HG02885 (cell line): ENCODE data around the gene ADGRA1.

Experiments
- ATAC-seq: cut with Tn5 transposase; IDR thresholded peaks from one replicate; pipeline ENCODE4 v1.9.1; 2021; ENCODE audit warnings: mild to moderate bottlenecking; ENCODE audit not compliant: unreplicated experiment, poor library complexity

ADGRA1 gene

DNA sequence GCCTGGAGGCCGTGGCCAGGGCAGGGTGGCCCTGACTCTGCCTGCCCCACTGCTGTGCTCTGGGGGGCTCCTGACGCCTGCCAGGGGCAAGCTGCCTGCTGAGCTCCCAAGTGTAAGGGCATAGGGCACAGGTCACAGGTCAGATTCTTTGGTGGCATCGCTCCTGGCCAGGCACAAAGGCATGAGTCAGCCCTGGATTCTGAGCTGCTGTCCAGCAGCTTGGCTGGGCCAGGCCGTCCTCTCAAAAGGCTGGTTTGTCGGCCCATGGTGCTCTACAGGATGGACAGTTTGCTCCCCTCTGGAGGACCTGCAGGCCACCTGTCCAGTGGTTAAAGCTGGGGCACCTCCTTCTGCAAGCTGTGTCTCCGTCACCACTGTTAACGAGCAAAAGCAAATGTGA lies 2.9 kb downstream of the ADGRA1 start:
- ATAC-seq = no peak

DNA sequence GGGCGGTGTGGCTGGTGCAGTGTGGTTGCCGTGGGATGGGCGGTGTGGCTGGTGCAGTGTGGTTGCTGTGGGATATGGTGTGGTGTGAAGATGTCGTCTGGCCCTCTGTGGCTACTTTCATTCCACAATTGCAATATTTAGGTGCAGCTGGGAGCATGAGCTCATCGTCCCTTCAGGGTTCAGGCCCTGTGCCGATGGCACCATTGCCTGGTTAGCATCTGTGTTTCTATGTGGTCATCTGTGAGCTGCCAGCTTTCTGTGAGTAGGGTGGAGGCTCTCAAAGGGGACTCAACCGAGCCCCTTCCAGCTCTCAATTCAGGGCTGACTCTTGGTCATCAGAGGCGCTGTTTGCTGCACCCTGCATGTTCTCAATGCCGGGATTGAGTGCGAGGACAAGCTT lies 3.6 kb downstream of the ADGRA1 start:
- no peak for ATAC-seq

DNA sequence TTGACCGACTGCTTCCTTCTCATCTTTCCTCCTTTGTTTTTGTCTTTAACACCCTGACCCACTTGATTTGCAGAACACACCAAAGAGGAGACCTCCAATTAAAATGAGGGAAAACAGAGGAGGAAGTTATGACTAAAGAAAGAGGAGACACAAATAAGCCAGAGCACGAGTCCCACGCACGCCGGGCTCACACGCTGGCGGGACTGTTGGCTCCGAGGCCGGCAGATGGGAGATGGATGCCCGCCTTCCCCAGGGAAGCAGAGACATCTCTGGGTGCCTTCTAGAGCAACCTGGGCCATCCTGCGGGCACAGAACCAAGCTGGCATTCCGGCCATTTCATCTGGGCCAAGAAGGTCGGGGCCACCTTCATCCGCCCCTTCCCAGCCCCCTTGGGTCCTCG lies 5.6 kb downstream of the ADGRA1 start:
- ATAC-seq = no peak

DNA sequence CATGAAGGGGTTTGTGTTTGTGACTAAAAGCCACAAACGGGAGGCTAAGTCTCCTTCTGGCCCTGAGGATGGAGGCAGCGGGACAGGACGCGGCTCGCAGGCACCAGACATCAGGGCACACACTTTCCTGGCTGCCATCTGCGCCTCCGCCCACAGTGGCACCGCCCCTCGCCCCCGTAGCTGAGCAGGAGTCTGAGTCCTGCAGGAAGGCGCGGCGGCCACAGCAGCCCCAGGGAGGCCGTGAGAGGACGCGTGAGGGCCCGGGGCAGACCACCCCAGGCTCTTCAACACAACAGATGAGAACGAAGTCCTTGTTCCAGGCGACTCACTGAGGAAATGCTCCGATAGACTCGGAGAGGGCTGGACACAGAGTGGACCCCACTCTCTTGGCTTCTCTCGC lies 6.6 kb downstream of the ADGRA1 start:
- ATAC-seq = no peak

DNA sequence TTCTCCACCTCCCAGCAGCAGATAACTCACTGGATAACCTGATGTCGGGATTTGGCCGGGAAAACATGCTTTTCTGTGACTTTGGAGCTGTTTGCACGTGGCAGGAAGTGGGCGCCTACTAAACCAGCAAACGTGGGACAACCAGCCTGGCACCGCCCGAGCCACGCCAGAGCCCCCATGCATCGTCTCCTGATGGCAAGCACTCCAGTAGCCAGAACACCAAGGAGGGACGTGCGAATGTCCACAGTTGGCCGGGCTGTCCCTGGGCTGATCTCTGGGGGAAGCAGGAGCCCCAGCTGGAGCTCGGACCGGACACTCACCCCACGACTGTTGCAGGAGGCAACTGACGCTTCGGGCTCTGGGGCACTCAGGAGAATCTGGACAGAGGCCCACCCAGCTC lies 7.1 kb downstream of the ADGRA1 start:
- ATAC-seq = no peak

DNA sequence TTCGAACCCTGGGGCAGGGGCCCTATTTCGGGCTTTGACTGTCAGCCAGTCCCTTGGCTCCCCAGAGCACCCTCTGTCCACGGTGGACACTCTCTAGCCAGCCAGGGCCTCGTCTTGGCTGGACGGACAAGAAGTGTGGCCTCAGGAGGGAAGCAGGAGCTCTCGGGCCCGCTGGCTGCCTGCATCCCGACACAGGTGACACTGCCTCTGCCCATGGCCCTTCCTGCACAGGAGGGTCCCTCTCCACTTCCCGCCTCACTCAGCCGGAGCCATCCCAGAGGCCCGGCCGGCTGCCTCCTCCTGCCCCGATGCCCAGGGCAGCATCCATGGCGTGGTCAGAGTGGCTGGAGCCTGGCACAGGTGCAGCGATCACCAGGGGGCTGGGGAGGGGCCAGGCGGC lies 7.9 kb downstream of the ADGRA1 start:
- no peak for ATAC-seq

DNA sequence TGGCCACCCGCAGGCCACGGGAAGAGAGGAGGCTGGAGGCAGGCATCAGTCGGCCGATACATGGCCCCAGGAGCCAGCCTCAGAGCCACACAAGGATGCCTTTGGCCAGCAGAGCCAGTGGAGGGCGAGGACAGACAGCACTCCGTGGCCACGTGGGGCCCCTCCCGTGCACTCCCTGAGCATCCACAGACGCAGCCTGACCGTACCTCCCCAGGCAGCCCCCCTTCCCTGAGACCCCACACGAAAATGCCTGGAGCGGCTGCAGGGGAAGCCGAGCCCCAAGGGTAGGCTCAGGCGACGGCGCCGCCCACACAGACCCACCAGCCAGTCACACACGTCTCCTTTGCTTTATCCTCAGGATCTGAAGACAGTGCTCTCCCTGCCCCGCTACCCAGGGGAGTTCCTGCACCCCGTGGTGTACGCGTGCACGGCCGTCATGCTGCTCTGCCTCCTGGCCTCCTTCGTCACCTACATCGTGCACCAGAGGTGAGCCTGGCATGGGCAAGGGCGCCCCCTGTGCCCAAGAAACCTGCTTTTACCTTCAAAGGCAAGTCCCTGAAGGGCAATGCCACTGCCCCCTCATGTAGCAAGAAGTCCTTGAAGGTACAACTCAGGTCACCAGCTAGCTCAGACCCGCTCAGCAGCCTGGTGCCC lies 9.0 kb downstream of the ADGRA1 start:
- no peak for ATAC-seq

DNA sequence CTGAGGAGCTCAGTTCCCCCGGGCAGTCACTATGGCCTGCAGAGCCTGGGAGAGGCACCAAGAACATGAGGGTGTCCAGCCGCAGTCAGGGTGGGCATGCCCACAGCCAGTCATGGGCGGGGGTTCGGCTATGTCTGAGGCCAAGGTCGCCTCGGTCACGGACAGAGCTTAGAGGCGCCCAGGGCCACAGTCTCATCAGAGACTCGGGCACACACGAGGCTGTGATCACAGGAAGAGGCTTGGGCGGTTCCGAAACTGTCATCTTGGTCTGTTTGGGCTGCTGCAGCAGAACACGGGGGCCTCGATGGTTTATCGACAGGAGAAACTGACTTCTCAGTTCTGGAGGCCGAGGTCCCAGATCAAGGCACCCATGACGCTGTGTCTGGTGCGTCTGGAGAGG lies 9.7 kb downstream of the ADGRA1 start:
- no peak for ATAC-seq

DNA sequence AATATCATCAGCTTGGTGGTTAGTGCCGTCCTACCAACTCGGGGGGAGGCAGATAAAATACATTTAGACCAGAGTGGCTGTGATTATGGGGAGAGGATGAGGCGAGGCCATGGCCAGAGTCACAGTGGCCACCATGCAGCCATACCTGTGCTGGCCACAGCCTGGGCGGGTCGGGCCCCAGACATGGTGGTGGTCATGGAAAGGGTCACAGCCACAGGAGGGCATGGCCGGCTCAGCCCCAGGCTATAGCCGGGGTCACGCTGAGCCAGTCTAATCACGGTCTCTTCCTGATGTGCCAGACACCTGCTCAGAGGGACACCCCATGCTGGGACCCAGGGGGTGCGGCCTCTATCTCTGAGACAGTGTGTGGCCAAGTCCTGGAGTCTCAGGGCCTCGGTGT lies 10.2 kb downstream of the ADGRA1 start:
- no peak for ATAC-seq

DNA sequence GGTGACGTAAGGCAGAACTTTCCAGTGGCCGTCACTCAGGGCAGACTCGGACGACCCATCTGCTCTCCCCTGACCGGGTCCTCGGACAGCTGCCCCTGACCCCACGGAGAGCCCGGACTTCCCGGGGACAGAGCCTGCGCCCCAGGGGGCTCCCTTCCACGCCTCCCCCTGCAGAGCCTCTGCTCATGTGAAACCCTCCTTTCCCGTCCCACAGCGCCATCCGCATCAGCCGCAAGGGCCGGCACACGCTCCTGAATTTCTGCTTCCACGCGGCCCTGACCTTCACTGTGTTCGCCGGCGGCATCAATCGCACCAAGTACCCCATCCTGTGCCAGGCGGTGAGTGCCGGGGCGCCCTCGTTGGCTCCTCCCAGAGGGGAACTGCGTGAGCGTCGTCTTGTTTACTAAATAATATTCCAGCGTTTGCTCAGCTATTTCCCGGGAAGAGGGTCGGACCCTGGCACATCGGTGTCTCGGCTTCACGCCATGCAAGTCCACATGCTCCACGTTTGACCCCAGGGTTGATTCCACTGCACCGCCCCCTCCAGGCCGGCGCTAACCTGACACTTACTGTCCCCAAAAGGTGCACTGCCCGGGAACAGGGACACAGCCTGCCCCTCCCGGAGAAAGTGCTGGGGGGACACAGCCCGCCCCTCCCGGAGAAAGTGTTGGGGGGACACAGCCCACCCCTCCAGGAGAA lies 10.9 kb downstream of the ADGRA1 start:
- no peak for ATAC-seq

DNA sequence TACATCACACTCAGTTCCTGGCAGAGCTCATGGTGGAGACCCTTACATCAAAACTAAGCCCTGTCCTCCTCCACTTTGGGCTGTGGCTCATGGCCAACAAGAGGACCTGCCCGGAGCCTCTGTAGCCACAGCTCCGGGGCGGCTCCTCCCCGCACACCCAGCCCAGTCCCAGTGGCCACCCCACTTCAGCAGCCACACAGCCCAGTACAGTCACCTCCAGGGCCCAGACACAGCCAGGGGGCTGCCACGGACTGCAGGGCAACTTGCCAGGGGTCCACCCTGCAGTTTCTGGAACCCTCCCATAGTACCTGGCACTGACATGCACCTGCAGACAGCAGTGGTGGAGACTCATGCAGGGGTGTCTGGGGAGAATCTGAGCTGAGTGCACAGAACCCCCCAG lies 11.8 kb downstream of the ADGRA1 start:
- ATAC-seq = no peak

DNA sequence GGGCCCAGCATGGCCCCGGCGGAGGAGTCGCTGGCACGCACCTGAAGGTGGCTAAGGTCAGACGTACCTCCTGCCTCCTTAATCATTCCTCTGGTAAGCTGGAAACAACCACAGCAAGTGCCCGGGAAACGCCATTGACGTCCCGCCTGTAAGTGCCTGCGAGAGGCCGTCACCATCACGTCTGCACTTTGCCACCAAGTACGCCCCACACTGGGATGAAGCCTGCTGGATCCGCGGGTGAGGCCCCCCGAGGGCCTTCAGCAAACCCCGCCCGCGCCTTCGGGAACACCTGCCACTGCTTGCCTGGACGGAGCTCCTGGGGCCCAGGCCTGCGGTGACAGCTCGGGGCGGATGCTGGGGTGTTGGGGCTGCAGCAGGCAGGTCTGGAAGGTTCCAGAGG lies 12.5 kb downstream of the ADGRA1 start:
- ATAC-seq = no peak

DNA sequence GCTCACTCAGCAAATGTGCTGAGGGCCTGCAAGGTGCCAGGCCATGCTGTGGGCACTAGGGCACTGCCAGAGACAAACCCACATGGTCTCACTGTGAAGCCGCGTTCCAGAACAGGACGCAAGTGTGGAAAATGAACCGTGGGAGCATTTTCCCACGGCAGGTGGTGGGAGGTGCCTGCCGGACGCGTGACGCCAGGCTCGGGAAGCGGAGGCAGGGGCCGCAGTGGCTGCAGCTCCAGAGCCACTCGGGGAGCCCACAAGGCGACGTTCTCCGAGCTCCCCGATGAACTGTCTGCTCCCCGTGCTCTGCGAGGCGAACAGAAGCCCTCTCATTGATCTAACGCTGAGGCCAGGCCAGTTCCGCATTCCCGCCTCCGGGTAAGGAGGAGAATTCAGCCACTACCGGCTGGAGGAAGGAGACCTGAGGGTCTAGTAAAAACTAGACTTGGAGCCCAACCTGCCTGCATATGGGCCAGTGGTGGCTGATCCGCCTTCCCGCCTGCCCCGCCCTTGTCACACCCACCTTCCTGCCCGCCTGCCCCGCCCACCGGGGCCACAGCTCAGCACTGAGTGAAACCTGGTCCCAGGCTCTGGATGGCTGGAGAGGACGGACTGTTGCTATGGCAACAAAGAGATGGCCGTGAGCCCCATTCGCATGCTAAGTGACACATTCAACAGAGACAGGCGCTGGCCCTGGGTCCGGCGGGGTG lies 13.1 kb downstream of the ADGRA1 start:
- no peak for ATAC-seq

DNA sequence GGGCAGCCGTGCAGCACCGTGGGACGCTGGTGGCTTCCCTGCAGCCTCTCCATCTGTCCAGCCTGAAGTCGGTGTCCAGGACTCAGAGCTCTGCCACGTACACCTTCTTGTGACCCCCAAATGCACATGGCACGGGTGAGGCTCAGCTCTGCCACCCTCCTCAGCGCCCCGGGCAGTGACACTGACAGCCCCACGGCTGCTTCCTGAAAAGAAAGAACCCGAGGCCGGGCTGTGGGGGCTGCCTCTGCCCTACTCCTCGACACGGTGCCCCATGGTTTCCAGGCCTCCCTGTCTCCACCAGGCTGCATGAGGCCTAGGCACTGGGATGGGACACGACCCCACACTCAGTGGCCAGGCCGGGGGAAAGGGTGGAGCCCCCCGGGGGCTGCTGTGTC lies 13.7 kb downstream of the ADGRA1 start:
- ATAC-seq = no peak

DNA sequence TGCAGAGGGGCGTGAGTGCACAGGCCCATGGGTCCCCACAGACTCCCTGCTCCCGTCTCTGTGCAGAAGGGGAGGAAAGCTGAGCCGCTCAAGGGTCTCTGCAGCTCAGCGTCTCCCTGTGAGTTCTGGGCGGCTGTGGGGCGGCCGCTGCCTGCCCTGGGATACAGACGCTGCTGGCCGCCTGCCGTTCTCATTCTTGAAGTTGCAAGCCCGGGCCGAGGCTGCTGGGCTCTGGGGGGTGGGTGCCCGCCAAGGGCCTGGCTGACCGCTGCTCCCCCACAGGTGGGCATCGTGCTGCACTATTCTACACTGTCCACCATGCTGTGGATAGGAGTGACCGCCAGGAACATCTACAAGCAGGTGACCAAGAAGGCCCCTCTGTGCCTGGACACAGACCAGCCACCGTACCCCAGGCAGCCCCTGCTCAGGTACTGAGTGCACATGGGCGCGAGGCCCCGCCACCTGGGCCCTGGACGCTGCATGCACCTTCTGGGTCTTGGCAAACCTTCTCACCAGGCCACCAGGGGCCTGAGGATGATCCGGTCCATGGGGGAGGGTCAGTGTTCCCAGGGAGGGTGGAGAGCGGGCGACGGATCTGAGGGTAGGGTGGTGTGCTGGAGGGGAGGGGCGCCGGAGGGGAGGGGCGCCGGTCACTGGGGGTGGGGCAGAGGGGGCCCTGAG lies 14.8 kb downstream of the ADGRA1 start:
- ATAC-seq = no peak

DNA sequence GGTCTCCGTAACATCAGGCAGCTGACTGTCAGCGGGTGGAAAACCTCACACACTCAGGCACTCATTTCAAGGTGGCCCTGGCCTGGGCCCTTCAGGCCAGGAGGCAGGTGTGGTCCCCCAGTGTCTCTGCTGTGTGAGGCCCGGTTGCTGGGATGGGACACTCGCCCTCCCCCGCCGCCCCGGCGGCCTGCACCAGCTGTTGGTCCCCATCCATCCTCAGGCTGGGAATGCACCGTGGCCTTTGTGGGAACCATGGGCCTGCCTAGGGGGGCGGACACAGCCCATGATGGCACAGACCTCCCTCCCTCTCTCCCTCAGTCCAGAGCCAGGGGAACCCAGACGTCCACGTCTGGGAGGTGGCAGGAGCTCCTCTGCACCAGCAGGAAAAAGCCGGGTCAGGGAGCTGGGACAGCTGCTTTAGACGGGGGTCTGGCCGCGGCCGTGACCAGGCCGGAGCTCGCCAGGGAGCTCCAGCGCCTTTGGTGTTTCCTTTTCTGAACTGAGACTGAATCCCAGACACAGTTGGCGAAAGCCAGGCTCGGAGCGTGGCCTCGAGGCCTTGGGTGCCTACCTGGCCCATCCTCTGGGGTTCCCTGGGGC lies 15.7 kb downstream of the ADGRA1 start:
- no peak for ATAC-seq

DNA sequence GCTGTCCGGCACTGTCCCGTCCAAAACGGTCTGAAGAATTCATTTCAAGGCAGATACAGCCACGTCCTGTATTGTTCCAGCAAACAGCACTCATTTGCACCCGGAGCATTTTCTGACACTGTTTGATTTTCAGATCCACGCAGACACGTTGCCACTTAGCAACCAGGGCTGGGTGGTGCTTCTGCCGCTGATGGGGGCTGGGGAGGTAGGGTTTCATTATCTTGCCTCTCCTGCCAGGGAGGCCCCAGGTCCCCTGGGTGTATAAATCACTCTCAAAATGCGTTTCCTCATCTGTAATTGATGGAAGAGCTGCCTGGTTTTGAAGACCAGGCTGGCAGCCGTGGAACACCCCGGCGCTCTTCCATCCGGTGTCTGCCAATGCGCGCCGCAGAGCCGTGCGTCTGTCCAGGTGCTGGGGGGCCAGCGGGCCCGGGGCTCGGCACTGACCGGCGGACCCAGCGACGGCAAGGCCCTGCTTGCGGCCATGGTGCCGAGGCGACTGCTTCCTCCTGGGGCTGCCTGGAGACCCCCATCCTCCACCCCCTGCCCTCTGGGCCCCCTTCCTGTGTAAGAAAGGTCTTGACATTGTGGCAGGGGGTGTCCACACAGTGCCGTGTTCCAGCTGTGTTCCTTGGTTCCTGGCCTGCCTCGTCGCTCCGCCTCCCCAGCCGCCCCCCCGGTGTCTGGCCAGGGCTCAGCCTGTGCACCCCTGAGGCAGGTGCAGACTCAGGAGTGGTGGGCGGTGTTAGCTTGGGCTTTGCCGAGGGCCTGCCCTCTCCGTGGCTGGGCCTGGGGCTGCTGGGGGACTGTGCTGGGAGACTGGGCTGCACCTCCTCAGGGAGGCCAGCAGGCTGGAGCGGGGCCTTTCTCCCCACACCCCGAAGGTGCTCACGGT lies 16.6 kb downstream of the ADGRA1 start:
- ATAC-seq = no peak

DNA sequence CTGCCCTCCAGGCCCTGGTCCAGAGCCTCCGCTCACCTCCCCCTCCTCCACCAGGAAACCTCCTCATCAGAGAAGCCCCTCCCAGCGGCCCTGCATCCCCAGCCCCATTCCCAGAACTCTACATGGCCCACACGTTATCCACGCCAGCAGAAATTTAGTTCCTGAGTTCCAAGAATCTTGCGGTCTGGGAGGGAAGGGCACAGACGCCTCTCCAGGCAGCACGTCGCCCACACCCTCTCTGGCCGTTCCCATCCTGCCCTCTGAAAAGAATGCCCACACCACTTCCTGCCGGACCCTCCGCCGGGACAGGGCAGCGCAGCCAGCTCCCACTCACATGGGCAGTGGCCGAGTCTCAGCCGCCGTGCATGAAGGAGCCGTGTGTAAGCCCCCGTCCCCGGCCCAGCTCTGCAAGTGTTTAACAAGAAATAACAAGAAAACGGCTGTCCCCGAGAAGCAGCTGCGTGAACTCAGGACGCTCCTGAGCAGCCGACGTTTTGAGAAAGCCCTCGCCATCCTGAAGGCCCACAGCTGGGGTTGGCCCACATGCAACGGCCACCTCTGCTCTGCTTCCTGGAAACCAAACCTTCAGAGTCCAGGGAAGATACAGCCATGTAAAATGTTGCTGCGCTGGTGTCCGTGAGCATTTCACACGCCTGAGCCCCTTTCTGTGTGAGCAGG lies 17.4 kb downstream of the ADGRA1 start:
- ATAC-seq = no peak

DNA sequence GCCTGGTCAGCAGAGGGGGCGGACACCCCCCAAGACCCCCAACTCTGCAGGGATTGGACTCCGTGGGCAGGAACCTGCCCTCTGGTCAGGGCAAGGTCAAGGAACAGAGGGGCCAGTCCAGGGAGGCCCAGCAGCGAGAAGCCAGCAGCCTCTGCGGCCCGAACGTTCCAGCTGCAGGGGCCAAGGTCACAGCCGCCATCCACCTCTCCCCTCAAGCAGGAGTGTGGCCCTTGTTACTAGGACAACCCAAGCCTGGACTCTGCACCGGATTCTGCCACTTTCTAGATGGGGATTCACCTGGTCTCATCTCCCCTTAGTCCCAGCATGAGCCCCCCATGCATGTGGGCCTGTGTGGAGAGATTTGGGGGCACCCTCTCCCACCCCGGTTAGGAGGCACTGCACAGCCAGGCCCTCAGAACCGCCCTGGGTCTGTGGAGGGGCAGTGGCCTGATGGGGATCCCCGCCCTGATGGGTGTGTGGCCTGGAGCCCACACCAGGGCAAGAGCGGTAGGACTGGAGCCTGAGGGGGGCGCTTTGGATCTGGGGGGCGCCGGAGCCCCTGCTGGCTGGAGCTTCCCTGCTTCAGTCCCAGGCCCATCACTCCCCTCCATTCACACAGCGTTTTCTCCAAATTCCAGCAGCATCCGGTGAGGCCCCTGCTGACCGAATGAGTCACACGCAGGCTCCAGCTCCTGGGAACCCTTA lies 18.1 kb downstream of the ADGRA1 start:
- no peak for ATAC-seq
